ENCODE results near the gene EPN1.

- TF ChIP-seq TAF1 (IDR thresholded peaks at IDR 0.05; ENCODE audit: low read depth), result no peak
- no peak for TF ChIP-seq MAX (IDR thresholded peaks at IDR 0.05)
- no peak for TF ChIP-seq CEBPB (IDR thresholded peaks at IDR 0.05)
- TF ChIP-seq TEAD4 (IDR thresholded peaks at IDR 0.05), result no peak
- TF ChIP-seq EP300 (IDR thresholded peaks at IDR 0.05; ENCODE audit: borderline replicate concordance), result no peak
Measured at GRCh38 chr19:55650126-55650557, 24.9 kb upstream of the EPN1 start.

Data from Ishikawa (cell line).